Tibial artery (tissue), 4 donors: ENCODE results near the gene SLC24A4.
A peak's percentile ranks its signal among the peaks of the same experiment; 100 is the strongest.

Experiments
- DNase-seq, 2 donors: peaks; one replicate each; pipeline ENCODE4 v3.0.0-alpha.2; 2019
- H3K27ac ChIP-seq, 2 donors: fragments of 200-600 bp; sonication (generic) in 1 of 2; 1 replicate in 1 of 2; 2 replicates in 1 of 2; pipeline ENCODE4 v1.5.1; 2018 to 2019; ENCODE audit warnings: mild to moderate bottlenecking in 1 of 2
- H3K27me3 ChIP-seq, 2 donors: fragments of 200-600 bp; sonication (generic) in 1 of 2; one replicate each; pipeline versions ENCODE4 v1.5.1 to v1.6.0; 2016 to 2019
- H3K36me3 ChIP-seq, 3 donors: fragments of 200-600 bp; sonication (generic) in 2 of 3; one replicate each; pipeline ENCODE4 v1.5.1; 2016 to 2019; ENCODE audit warnings: mild to moderate bottlenecking in 2 of 3
- H3K4me1 ChIP-seq, 4 donors: fragments of 200-600 bp; sonication (generic) in 2 of 4; 1 replicate in 3 of 4; 2 replicates in 1 of 4; pipeline ENCODE4 v1.5.1; 2016 to 2019
- H3K4me3 ChIP-seq, 2 donors: fragments of 200-600 bp; sonication (generic) in 1 of 2; 1 replicate in 1 of 2; 2 replicates in 1 of 2; pipeline ENCODE4 v1.5.1; 2018 to 2019; ENCODE audit warnings: mild to moderate bottlenecking in 2 of 2
- H3K9me3 ChIP-seq, 3 donors: fragments of 200-600 bp; sonication (generic) in 1 of 3; one replicate each; pipeline ENCODE4 v1.5.1; 2016 to 2019
- intact Hi-C: fragments of 100-400 bp; cut with DNase I; formaldehyde crosslinking; loops from one replicate; pipeline ENCODE4 v1.15.0; 2023; ENCODE audit warnings: low total_unique reads
- TF ChIP-seq, protein P1 (sequence below), 2 experiments: fragments of 200-600 bp in 1 of 2; fragments of 450-650 bp in 1 of 2; IDR thresholded peaks; one replicate each; pipeline ENCODE4 v1.5.1; 2017 to 2019; ENCODE audit warnings: antibody characterized with exemption in 2 of 2, mild to moderate bottlenecking in 1 of 2, moderate library complexity in 1 of 2

The SLC24A4 gene

DNA sequence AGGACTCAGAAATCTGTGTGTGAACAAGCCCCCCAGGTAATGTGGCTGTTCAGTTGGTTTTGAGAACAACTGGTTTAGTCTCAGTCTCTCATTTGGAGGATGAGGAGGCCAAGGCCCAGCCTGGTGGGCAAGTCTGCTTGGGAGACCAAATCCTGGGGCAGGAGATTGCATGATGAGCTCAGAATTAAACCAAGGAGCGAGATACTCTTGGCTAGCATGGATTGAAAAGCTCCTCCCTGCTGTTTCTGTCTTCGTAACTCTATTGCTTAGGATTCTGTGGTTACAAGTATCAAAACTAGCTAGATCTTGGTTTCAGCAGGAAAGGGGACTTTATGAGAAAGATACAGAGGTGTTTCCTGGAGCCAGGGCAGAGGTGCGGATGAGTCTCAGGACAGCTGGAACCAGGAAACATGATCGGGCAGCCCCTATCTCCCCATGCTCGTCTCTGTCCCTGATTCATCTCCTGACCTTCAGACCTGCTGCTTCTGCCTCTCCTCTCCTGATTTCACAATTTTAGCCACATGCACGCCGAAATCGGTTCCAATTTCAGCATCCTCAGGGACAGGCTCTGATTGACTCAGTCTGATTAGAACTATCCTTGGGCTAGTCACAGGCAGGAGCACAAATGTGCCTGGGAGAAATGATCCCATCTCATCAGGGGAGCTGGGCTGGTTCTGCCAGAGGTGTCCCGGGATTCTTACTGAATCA lies 150.4 kb downstream of the SLC24A4 start:
- no peaks in the 10 kb centered on the region for H3K36me3 ChIP-seq
- intact Hi-C loops: no loop called here
- peak in 1 of 2 donors; percentile 83 for DNase-seq
- H3K27me3 ChIP-seq: no peaks in the 10 kb centered on the region
- H3K9me3 ChIP-seq: no peaks in the 10 kb centered on the region
- TF ChIP-seq, protein P1, sequence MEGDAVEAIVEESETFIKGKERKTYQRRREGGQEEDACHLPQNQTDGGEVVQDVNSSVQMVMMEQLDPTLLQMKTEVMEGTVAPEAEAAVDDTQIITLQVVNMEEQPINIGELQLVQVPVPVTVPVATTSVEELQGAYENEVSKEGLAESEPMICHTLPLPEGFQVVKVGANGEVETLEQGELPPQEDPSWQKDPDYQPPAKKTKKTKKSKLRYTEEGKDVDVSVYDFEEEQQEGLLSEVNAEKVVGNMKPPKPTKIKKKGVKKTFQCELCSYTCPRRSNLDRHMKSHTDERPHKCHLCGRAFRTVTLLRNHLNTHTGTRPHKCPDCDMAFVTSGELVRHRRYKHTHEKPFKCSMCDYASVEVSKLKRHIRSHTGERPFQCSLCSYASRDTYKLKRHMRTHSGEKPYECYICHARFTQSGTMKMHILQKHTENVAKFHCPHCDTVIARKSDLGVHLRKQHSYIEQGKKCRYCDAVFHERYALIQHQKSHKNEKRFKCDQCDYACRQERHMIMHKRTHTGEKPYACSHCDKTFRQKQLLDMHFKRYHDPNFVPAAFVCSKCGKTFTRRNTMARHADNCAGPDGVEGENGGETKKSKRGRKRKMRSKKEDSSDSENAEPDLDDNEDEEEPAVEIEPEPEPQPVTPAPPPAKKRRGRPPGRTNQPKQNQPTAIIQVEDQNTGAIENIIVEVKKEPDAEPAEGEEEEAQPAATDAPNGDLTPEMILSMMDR (IDR thresholded peaks at IDR 0.05): no peak
- H3K4me1 ChIP-seq: no peaks in the 10 kb centered on the region
- H3K4me3 ChIP-seq: no peak overlapping the region
- H3K27ac ChIP-seq: no peak overlapping the region

DNA sequence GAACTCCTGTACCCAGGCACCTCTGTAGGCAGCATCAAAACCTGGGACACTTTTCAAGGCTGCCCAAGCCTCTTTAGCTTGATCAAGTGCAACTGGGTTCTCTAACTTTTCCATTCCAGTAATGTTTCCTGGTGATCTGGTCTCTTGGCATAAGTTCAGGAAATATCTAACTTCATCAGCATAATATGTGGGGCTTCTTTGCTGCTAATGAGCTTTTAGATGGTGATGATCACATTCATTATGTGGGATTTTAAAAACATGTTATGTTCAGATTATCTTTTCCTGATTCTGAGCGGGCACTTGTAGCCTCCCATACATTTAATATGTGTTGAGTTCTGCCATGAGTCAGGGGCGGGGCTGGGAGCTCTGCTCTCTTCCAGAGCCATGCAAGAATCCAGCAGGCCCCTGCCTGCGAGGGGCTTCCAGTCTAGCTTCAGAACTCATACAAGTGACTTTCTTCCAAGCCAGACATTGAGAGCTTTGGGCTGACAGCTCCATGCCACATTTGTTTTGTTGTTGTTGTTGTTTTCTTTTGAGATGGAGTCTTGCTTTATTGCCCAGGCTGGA lies 151.1 kb downstream of the SLC24A4 start:
- Histone ChIP-seq H3K27me3 (no peaks in the 10 kb centered on the region), H3K4me1 (no peaks in the 10 kb centered on the region), H3K4me3 (no peak overlapping the region), H3K9me3 (no peaks in the 10 kb centered on the region), H3K36me3 (no peaks in the 10 kb centered on the region), H3K27ac (no peak overlapping the region)
- intact Hi-C loops: no loop called here
- TF ChIP-seq, protein P1 (IDR thresholded peaks at IDR 0.05): no peak
- no peak for DNase-seq

DNA sequence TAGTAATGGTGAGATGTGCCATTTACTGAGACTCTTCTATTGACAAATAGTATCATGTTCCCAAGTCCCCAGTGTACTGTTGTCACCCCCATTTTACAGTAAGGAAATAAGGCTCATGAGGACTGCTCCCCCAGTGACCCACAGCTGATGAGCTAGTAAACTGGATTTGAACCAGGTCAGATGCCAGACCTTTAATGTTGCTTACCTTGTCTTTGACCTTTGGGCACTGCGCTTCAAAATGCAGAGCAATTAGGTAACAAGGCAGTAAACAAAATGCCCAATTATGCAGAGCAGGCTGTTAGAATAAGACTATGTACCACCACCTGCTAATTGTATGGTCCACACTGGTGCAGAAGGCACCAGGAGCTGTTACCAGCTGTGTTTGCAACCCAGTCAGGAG lies 152.1 kb downstream of the SLC24A4 start:
- H3K4me3 ChIP-seq: no peak overlapping the region
- TF ChIP-seq, protein P1 (IDR thresholded peaks at IDR 0.05): no peak
- H3K27ac ChIP-seq: no peak overlapping the region
- H3K27me3 ChIP-seq: no peaks in the 10 kb centered on the region
- no peaks in the 10 kb centered on the region for H3K4me1 ChIP-seq
- H3K36me3 ChIP-seq: no peaks in the 10 kb centered on the region
- H3K9me3 ChIP-seq: no peaks in the 10 kb centered on the region
- no peak for DNase-seq
- intact Hi-C loops: no loop called here

DNA sequence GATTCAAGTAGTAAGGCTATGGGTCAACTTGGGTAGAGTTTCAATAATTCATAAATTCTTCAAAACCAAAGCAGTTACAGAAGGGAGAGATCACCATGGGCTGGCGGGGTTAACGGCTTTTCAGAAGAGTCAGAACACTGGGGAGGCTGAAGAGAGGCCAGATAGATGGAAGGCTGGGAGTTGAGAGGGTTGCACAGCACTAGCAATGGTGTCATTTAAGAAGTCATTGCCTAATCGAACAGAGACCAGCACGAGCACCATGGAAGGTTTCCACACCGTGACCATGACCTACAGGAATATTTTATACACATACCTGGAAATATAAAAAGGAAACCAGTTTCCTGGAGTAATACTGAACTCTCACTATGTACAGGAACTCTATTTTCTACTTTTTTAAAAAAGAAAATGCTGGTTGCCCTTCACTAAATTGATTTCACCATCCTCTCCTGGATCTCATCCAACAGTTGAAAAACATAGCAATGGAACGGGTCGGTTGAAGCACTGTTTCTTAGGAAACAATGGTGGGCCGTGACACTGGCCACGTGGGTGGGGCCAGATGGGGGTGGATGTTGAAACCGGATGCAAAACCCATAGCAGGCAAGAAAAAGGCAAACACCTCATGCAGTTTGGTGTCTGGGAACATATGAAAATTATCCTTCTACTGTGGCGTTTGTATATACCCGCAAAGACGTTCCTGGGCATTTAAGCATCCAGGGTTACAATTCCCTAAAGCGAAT lies 152.7 kb downstream of the SLC24A4 start:
- no peak overlapping the region for H3K27ac ChIP-seq
- TF ChIP-seq, protein P1 (IDR thresholded peaks at IDR 0.05): no peak
- DNase-seq: peak in 1 of 2 donors; percentile 78
- no peak overlapping the region for H3K4me3 ChIP-seq
- H3K9me3 ChIP-seq: no peaks in the 10 kb centered on the region
- H3K27me3 ChIP-seq: no peaks in the 10 kb centered on the region
- H3K36me3 ChIP-seq: no peaks in the 10 kb centered on the region
- intact Hi-C loops: no loop called here
- H3K4me1 ChIP-seq: no peaks in the 10 kb centered on the region

DNA sequence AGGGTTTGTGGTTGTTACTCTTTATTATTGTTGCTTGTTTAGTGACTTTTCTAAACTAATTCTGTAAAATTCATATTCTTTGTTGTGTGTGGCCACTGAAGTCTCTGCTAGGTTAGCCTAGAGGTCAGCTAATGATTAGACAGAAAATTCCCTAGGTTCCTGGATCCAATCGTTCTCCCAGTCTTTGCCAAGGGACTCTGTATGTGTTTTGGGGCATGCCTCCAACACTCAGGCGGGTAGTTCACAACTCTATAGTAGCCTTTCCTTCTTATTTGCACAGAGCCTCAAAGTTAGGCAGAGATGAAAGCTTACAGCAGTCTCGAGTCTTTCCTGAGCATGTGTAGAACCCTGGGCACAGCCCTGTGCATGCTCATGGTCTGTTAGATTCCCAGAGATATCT lies 157.9 kb downstream of the SLC24A4 start:
- no peaks in the 10 kb centered on the region for H3K4me1 ChIP-seq
- intact Hi-C loops: no loop called here
- H3K27me3 ChIP-seq: no peaks in the 10 kb centered on the region
- H3K4me3 ChIP-seq: no peak overlapping the region
- H3K36me3 ChIP-seq: no peaks in the 10 kb centered on the region
- DNase-seq: no peak
- TF ChIP-seq, protein P1 (IDR thresholded peaks at IDR 0.05): no peak
- H3K9me3 ChIP-seq: no peaks in the 10 kb centered on the region
- no peak overlapping the region for H3K27ac ChIP-seq
